ENCODE measurements around the gene DPH7. TPM values are rescaled to one million over a fixed set of nuclear protein-coding genes. Genes with fewer than 3 reads are reported as not detected.

DPH7 gene
- total RNA-seq, 1 donor from 2014 or later: 39.5 TPM

DNA sequence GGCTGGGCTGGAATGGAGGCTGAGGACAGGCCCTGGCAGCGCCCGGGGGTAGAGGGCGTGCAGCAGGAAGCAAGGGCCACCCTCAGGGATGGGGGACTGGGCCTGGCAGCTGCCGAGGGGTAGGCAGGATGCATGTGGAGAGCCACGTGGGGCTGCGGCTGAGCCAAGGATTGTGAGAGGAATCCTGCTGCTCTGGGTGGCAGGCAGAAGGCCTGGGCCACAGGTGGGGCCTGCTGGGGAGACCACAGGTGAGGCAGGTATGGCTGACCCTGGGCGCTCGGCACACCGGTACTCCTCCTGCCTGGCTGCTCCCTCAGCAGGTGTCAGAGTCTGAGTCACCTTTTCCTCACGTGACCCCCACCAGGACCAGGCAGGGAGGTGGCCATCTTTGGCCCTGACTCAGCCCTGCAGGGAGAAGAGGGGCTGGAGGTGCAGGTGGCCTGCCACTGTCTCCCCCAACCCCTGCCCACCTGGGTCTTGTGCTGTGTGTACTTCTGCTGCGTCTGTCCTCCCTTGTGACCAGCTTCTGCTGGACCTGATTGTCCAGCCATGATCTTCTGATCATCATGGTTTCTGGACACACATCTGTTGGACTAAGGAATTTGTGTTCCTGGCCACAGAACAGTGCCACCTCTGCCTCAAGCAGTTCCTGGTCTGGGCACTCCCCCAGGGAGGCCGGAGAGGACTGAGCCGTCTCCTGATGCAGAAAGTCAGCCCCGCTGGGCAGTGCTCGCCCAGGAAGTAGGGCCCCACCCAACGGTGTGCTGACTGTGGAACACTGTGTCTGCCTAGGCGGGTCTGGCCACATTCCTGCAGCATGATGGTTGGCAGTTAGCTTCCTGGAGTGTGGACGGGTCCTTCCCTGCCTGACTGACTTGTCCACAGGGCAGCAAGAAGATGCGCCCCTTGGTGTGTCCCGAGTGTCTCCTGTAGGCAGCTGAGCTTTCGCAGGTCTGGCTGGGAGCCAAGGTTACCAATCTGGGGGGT is 33.2 kb upstream of the DPH7 start:
- no peaks in the 10 kb centered on the region for H3K27me3 Mint-ChIP-seq (ENCODE audit: unreplicated experiment)
- H3K27ac Mint-ChIP-seq (ENCODE audit: unreplicated experiment): peak overlapping the region; percentile 84
- TF ChIP-seq, protein P1, sequence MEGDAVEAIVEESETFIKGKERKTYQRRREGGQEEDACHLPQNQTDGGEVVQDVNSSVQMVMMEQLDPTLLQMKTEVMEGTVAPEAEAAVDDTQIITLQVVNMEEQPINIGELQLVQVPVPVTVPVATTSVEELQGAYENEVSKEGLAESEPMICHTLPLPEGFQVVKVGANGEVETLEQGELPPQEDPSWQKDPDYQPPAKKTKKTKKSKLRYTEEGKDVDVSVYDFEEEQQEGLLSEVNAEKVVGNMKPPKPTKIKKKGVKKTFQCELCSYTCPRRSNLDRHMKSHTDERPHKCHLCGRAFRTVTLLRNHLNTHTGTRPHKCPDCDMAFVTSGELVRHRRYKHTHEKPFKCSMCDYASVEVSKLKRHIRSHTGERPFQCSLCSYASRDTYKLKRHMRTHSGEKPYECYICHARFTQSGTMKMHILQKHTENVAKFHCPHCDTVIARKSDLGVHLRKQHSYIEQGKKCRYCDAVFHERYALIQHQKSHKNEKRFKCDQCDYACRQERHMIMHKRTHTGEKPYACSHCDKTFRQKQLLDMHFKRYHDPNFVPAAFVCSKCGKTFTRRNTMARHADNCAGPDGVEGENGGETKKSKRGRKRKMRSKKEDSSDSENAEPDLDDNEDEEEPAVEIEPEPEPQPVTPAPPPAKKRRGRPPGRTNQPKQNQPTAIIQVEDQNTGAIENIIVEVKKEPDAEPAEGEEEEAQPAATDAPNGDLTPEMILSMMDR (IDR thresholded peaks at IDR 0.05): no peak
- peaks cover 3% of the 10 kb centered on the region for H3K36me3 Mint-ChIP-seq (ENCODE audit: unreplicated experiment)
- H3K4me1 Mint-ChIP-seq (ENCODE audit: unreplicated experiment): peaks cover 33% of the 10 kb centered on the region
- no peak overlapping the region for H3K4me3 Mint-ChIP-seq (ENCODE audit: unreplicated experiment)
- no peaks in the 10 kb centered on the region for H3K9me3 Mint-ChIP-seq (ENCODE audit: unreplicated experiment)
- no peak for DNase-seq (ENCODE audit: extremely low spot score, unreplicated experiment)

DNA sequence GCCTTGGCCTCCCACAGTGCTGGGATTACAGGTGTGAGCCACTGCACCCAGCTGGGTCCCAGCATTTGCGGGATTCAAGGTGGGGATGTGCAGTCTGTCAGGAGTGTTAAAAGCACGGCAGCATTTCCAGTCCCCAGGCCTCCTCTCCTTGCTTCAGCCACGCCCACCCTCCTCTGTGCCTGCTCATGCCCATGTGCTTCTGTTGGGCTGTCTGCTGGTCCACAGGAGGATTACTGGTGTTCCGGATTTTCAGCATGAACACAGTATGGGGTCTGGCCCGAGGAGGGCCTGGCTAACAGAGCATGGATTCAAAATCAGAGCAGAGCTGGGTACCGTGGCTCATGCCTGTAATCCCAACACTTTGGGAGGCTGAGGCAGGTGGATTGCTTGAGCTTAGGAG is 32.2 kb upstream of the DPH7 start:
- peak overlapping the region; percentile 81 for H3K27ac Mint-ChIP-seq (ENCODE audit: unreplicated experiment)

GRCh38 chr9:137607141-137607857 is 28.6 kb upstream of the DPH7 start:
- no peaks in the 10 kb centered on the region for H3K36me3 Mint-ChIP-seq (ENCODE audit: unreplicated experiment)
- H3K4me1 Mint-ChIP-seq (ENCODE audit: unreplicated experiment): peaks cover 33% of the 10 kb centered on the region
- no peaks in the 10 kb centered on the region for H3K27me3 Mint-ChIP-seq (ENCODE audit: unreplicated experiment)
- DNase-seq (ENCODE audit: extremely low spot score, unreplicated experiment): no peak
- H3K27ac Mint-ChIP-seq (ENCODE audit: unreplicated experiment): no peak overlapping the region
- peak overlapping the region; percentile 70 for H3K4me3 Mint-ChIP-seq (ENCODE audit: unreplicated experiment)
- no peaks in the 10 kb centered on the region for H3K9me3 Mint-ChIP-seq (ENCODE audit: unreplicated experiment)
- TF ChIP-seq, protein P1 (IDR thresholded peaks at IDR 0.05): no peak

More for the DNA sequence above, 32.2 kb upstream of the DPH7 start:
- peaks cover 39% of the 10 kb centered on the region for H3K4me1 Mint-ChIP-seq (ENCODE audit: unreplicated experiment)
- no peaks in the 10 kb centered on the region for H3K27me3 Mint-ChIP-seq (ENCODE audit: unreplicated experiment)
- TF ChIP-seq, protein P1 (IDR thresholded peaks at IDR 0.05): no peak
- DNase-seq (ENCODE audit: extremely low spot score, unreplicated experiment): no peak
- no peak overlapping the region for H3K4me3 Mint-ChIP-seq (ENCODE audit: unreplicated experiment)
- H3K9me3 Mint-ChIP-seq (ENCODE audit: unreplicated experiment): no peaks in the 10 kb centered on the region
- H3K36me3 Mint-ChIP-seq (ENCODE audit: unreplicated experiment): peaks cover 3% of the 10 kb centered on the region

DNA sequence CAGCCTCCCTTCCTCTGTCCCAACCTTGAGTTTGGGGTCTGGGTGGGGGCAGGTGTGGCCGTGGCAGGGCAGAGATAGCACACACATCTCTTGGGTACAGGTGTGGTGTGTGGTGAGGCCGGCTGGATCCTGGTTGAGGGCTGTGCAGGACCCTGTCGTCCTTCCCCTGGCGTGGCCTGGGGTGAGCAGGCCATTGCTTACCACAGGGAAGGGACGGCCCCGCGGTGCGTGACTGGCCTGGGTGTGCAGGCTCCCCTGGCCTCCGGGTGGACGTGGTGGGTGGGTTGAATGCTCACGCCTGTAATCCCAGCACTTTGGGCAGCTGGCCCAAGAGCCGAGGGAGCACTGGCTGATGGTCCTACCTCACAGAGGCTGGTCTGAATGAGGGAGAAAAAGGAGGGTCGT is 28.0 kb upstream of the DPH7 start:
- no peaks in the 10 kb centered on the region for H3K9me3 Mint-ChIP-seq (ENCODE audit: unreplicated experiment)
- TF ChIP-seq, protein P1 (IDR thresholded peaks at IDR 0.05): no peak
- H3K27ac Mint-ChIP-seq (ENCODE audit: unreplicated experiment): no peak overlapping the region
- DNase-seq (ENCODE audit: extremely low spot score, unreplicated experiment): no peak
- no peaks in the 10 kb centered on the region for H3K36me3 Mint-ChIP-seq (ENCODE audit: unreplicated experiment)
- H3K4me1 Mint-ChIP-seq (ENCODE audit: unreplicated experiment): peaks cover 28% of the 10 kb centered on the region
- H3K4me3 Mint-ChIP-seq (ENCODE audit: unreplicated experiment): peak overlapping the region; percentile 70
- H3K27me3 Mint-ChIP-seq (ENCODE audit: unreplicated experiment): no peaks in the 10 kb centered on the region

Measured in osteocyte (in vitro differentiated cells).